ENCODE measurements around the gene SIAH3.
"Not testable (repeated sequence)": the region's sequence is repeated elsewhere in the genome, so short reads cannot be mapped to it uniquely, and the experiment has no call there.

SIAH3 gene

DNA sequence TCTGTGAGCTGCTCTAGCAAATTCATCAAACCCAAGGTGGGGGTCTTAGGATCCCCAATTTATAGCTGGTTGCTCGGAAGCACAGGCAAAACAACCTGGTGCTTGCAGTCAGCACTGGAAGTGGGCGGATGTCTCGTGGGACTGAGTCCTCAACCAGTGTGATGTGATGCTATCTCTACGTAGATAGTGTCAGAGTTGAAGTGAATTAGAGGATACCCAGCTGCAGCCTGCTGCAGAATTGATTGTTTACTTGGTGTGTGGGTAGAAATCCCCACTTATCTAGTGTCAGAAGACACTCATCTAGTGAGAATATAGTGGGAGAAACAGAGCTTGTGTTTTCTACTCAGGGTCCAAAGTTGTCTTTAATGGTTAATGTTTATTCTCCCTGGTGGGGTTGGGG lies 86.1 kb downstream of the SIAH3 start:
- Histone ChIP-seq H3K9me2 (replicated peaks; ENCODE audit: insufficient read depth, low read length) (no peaks in the 10 kb centered on the region), H3K4me3 (ENCODE audit: low read length) (no peak overlapping the region), H3K4me2 (ENCODE audit: low read depth, low read length) (no peak overlapping the region), H3K27me3 (replicated peaks; ENCODE audit: insufficient read depth, low read length) (no peaks in the 10 kb centered on the region), H2AFZ (ENCODE audit: low read length) (no peak overlapping the region), H4K20me1 (ENCODE audit: insufficient read depth, low read length) (no peaks in the 10 kb centered on the region), H3F3A (ENCODE audit: insufficient read depth, low read length) (no peaks in the 10 kb centered on the region), H3K79me2 (ENCODE audit: low read length) (no peaks in the 10 kb centered on the region), H3K9ac (ENCODE audit: low read length) (no peak overlapping the region), H3K9me3 (replicated peaks; ENCODE audit: insufficient read depth, low read length) (no peaks in the 10 kb centered on the region), H3K27ac (ENCODE audit: low read length) (no peak overlapping the region), H3K4me1 (ENCODE audit: low read length) (no peaks in the 10 kb centered on the region), H3K36me3 (replicated peaks; ENCODE audit: insufficient read depth, low read length) (no peaks in the 10 kb centered on the region)
- TF ChIP-seq, protein P1, sequence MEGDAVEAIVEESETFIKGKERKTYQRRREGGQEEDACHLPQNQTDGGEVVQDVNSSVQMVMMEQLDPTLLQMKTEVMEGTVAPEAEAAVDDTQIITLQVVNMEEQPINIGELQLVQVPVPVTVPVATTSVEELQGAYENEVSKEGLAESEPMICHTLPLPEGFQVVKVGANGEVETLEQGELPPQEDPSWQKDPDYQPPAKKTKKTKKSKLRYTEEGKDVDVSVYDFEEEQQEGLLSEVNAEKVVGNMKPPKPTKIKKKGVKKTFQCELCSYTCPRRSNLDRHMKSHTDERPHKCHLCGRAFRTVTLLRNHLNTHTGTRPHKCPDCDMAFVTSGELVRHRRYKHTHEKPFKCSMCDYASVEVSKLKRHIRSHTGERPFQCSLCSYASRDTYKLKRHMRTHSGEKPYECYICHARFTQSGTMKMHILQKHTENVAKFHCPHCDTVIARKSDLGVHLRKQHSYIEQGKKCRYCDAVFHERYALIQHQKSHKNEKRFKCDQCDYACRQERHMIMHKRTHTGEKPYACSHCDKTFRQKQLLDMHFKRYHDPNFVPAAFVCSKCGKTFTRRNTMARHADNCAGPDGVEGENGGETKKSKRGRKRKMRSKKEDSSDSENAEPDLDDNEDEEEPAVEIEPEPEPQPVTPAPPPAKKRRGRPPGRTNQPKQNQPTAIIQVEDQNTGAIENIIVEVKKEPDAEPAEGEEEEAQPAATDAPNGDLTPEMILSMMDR (IDR thresholded peaks at IDR 0.05; ENCODE audit: low read length): no peak
- TF ChIP-seq EZH2 (optimal IDR thresholded peaks at IDR 0.05; ENCODE audit: low read depth, low read length): no peak
- TF ChIP-seq EZH2phosphoT487 (IDR thresholded peaks at IDR 0.05; ENCODE audit: low read length): no peak
- DNase-seq: no peak

DNA sequence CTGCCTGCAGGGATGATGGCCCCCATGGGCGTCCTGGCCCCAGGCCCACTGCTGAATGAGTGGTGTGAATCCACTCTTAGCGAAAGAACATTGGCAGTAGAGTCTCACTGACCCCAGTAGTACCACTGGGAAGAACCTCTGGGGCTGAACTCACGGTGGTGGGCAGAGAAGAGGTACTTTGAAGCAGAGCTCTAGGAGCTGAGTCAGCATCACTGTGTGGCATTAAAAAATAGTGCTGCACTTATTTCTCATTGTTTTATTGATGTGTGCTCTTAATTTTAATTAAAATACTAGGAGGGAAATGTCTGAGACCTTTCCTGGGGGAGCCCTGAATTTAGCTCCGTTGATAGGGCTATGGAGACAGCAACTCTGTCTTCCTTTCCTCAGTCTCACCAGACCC lies 88.1 kb downstream of the SIAH3 start:
- H3K4me2 ChIP-seq (ENCODE audit: low read depth, low read length): no peak overlapping the region
- no peak overlapping the region for H2AFZ ChIP-seq (ENCODE audit: low read length)
- H4K20me1 ChIP-seq (ENCODE audit: insufficient read depth, low read length): no peaks in the 10 kb centered on the region
- no peaks in the 10 kb centered on the region for H3K4me1 ChIP-seq (ENCODE audit: low read length)
- H3K9ac ChIP-seq (ENCODE audit: low read length): no peak overlapping the region
- H3K36me3 ChIP-seq (replicated peaks; ENCODE audit: insufficient read depth, low read length): no peaks in the 10 kb centered on the region
- no peak for DNase-seq
- H3K27me3 ChIP-seq (replicated peaks; ENCODE audit: insufficient read depth, low read length): no peaks in the 10 kb centered on the region
- TF ChIP-seq EZH2 (optimal IDR thresholded peaks at IDR 0.05; ENCODE audit: low read depth, low read length) (no peak), EZH2phosphoT487 (IDR thresholded peaks at IDR 0.05; ENCODE audit: low read length) (no peak)
- TF ChIP-seq, protein P1 (IDR thresholded peaks at IDR 0.05; ENCODE audit: low read length): no peak
- H3F3A ChIP-seq (ENCODE audit: insufficient read depth, low read length): no peaks in the 10 kb centered on the region
- H3K79me2 ChIP-seq (ENCODE audit: low read length): no peaks in the 10 kb centered on the region
- H3K27ac ChIP-seq (ENCODE audit: low read length): no peak overlapping the region
- H3K9me2 ChIP-seq (replicated peaks; ENCODE audit: insufficient read depth, low read length): no peaks in the 10 kb centered on the region
- no peak overlapping the region for H3K4me3 ChIP-seq (ENCODE audit: low read length)
- no peaks in the 10 kb centered on the region for H3K9me3 ChIP-seq (replicated peaks; ENCODE audit: insufficient read depth, low read length)

DNA sequence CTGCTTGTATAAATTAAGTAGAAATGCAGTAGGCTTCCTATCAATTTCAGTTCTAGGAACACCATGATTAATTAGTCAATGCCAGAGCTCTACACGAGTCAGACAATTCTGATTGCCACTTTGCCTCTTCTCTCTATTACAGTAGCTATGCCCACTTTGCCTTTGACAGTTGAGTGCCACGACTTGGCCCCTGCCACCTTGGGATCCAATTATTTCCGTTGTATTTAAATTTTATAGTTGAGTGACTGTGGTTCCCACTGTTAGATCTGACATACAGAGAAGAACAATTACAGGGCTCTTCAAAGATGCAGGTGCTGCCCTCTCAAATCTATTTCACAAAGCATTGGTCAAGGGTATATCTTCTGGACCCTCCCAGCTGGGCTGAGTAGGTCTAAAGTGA lies 94.0 kb downstream of the SIAH3 start:
- H3K4me1 ChIP-seq (ENCODE audit: low read length); H3K79me2 ChIP-seq (ENCODE audit: low read length); H3K9me2 ChIP-seq (replicated peaks; ENCODE audit: insufficient read depth, low read length); H3K4me2 ChIP-seq (ENCODE audit: low read depth, low read length); H4K20me1 ChIP-seq (ENCODE audit: insufficient read depth, low read length); H3K27me3 ChIP-seq (replicated peaks; ENCODE audit: insufficient read depth, low read length); H3K36me3 ChIP-seq (replicated peaks; ENCODE audit: insufficient read depth, low read length); DNase-seq; H3F3A ChIP-seq (ENCODE audit: insufficient read depth, low read length); H3K9ac ChIP-seq (ENCODE audit: low read length); H3K9me3 ChIP-seq (replicated peaks; ENCODE audit: insufficient read depth, low read length); H3K27ac ChIP-seq (ENCODE audit: low read length); H3K4me3 ChIP-seq (ENCODE audit: low read length); H2AFZ ChIP-seq (ENCODE audit: low read length): not testable (repeated sequence)

DNA sequence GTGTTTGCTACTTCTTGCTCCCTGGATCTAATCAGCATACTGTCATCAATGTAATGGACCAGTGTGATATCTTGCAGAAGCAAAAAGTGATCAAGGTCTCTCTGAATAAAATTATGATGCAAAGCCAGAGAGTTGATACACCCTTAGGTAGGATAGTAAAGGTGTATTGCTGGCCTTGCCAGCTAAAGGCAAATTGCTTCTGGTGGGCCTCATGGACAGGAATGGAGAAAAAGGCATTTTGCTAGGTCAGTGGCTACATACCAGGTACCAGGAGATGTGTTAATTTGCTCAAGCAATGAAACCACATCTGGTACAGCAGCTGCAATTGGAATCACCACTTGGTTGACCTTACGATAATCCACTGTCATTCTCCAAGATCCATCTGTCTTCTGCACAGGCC lies 95.1 kb downstream of the SIAH3 start:
- not testable (repeated sequence) for H3K9me3 ChIP-seq (replicated peaks; ENCODE audit: insufficient read depth, low read length); H3K9ac ChIP-seq (ENCODE audit: low read length); H3K4me2 ChIP-seq (ENCODE audit: low read depth, low read length); H3K9me2 ChIP-seq (replicated peaks; ENCODE audit: insufficient read depth, low read length); H3K27ac ChIP-seq (ENCODE audit: low read length); H3F3A ChIP-seq (ENCODE audit: insufficient read depth, low read length); H3K79me2 ChIP-seq (ENCODE audit: low read length); H3K4me1 ChIP-seq (ENCODE audit: low read length); DNase-seq; H3K27me3 ChIP-seq (replicated peaks; ENCODE audit: insufficient read depth, low read length); H4K20me1 ChIP-seq (ENCODE audit: insufficient read depth, low read length); H3K4me3 ChIP-seq (ENCODE audit: low read length); H3K36me3 ChIP-seq (replicated peaks; ENCODE audit: insufficient read depth, low read length); H2AFZ ChIP-seq (ENCODE audit: low read length)
